GM06990 (cell line): Measurements from ENCODE around the gene FCN2.

ENCODE experiments used
- DNase-seq: peaks from one replicate; pipeline ENCODE4 v3.0.0-alpha.2; 2011; ENCODE audit not compliant: insufficient read length; ENCODE audit errors: extremely low read depth
- H3K27me3 ChIP-seq: replicated peaks from 2 replicates; pipeline ENCODE4 v1.6.0; 2011; ENCODE audit warnings: low read length; ENCODE audit not compliant: control insufficient read depth, insufficient read depth
- H3K36me3 ChIP-seq: 2 replicates; pipeline ENCODE4 v1.5.1; 2011; ENCODE audit warnings: low read length; ENCODE audit not compliant: control insufficient read depth, insufficient read depth
- H3K4me3 ChIP-seq: replicated peaks from 2 replicates; pipeline ENCODE4 v1.5.1; 2011; ENCODE audit warnings: low read depth, mild to moderate bottlenecking, control low read depth, low read length
- CTCF ChIP-seq: IDR thresholded peaks from 2 replicates; pipeline ENCODE4 v1.5.1; 2011; ENCODE audit warnings: low read length, control low read depth, mild to moderate bottlenecking, inconsistent platforms; ENCODE audit not compliant: insufficient read depth, poor library complexity, severe bottlenecking

Gene FCN2

GRCh38 chr9:134838651-134839454, 41.8 kb upstream of the FCN2 start:
- Histone ChIP-seq H3K36me3 (no peaks in the 10 kb centered on the region), H3K4me3 (no peak overlapping the region), H3K27me3 (no peaks in the 10 kb centered on the region)
- DNase-seq, result no peak
- no peak for TF ChIP-seq CTCF

- no peaks in the 10 kb centered on the region for H3K36me3 ChIP-seq
- no peak for DNase-seq
- H3K27me3 ChIP-seq, result no peaks in the 10 kb centered on the region
- H3K4me3 ChIP-seq, result no peak overlapping the region
- peak; percentile 24 for TF ChIP-seq CTCF
Observed at GRCh38 chr9:134839455-134840125, 41.0 kb upstream of the FCN2 start.

GRCh38 chr9:134840511-134840910, 40.1 kb upstream of the FCN2 start:
- Histone ChIP-seq H3K4me3 (no peak overlapping the region), H3K27me3 (no peaks in the 10 kb centered on the region), H3K36me3 (no peaks in the 10 kb centered on the region)
- DNase-seq, result no peak
- TF ChIP-seq CTCF, result no peak

GRCh38 chr9:134841180-134841904, 39.3 kb upstream of the FCN2 start:
- DNase-seq, result no peak
- no peaks in the 10 kb centered on the region for H3K27me3 ChIP-seq

GRCh38 chr9:134842321-134842720, 38.3 kb upstream of the FCN2 start:
- Histone ChIP-seq H3K36me3 (no peaks in the 10 kb centered on the region), H3K4me3 (no peak overlapping the region), H3K27me3 (no peaks in the 10 kb centered on the region)
- TF ChIP-seq CTCF, result no peak
- no peak for DNase-seq

More at GRCh38 chr9:134841180-134841904, 39.3 kb upstream of the FCN2 start:
- Histone ChIP-seq H3K4me3 (no peak overlapping the region), H3K36me3 (no peaks in the 10 kb centered on the region)
- TF ChIP-seq CTCF, result no peak
